Activated effector memory CD4-positive, alpha-beta T cell treated with anti-CD3 and anti-CD28 coated beads, Interleukin-2, amount 50 U/mL, for 16 hours (primary cell): ENCODE data around the gene USP9X.
"Not testable (repeated sequence)": the region's sequence is repeated elsewhere in the genome, so short reads cannot be mapped to it uniquely, and the experiment has no call there.

Experiments
- DNase-seq: peaks from one replicate; pipeline ENCODE4 v3.0.0-alpha.2; 2020

USP9X gene

DNA sequence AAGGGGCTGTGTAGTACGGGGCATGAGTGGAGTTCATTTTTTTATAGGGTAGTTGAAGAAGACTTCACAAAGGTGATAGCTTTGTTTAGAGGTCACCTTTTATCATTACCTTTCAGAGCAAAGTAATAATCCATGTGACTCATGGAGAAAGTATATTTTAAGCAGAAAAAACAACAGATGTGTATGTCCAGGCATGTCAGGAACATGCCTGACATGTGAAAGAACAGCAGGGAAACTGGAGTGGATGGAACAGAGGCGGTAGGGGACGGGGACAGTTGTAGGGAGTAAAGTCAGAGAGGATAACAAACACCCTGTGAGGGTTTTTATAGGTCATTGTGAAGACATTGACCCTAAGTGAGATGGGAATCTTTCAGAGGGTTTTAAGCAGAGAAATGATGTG lies 107.6 kb downstream of the USP9X start:
- DNase-seq = no peak

DNA sequence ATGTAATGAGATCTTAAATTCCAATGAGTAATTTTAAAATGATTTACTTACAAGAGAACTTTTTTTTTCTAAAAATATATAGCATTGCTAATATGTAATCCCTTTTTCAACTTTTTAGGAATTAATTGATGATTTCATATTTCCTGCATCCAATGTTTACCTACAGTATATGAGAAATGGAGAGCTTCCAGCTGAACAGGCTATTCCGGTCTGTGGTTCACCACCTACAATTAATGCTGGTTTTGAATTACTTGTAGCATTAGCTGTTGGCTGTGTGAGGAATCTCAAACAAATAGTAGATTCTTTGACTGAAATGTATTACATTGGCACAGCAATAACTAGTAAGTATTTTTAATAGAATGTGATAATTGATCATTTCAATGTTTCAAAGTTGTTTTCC lies 113.2 kb downstream of the USP9X start:
- no peak for DNase-seq

DNA sequence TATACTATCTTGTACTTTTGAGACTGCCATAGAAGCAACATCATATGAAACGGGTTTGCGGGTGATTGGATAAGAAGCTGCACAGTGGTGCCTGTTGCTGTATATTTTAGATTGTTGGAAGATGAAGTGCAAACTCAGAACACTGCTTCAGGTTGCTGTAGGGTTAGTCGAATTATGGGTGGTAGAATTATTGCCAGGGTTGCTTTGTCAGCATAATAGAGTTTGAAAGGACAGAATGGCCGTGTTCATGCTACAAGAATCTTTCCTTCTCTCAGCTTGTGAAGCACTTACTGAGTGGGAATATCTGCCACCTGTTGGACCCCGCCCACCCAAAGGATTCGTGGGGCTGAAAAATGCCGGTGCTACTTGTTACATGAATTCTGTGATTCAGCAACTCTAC lies 115.5 kb downstream of the USP9X start:
- no peak for DNase-seq

DNA sequence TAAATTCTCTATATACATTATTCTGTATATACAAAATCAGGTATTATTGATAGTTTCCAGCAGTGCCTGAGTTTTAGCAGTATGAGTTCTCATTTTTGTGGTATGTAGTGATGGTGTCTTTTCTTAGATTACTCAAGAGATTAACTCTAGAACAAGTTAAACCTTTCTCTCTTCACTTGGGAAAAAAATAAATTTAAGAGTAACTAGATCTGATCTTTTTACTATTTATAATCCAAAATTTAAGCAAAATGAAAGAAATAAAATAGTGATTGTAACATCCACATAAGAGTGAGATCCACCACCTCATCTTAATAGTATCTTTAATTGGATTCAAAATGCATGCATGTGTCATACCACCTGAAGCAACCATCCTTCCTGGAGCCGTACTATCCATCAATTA lies 124.6 kb downstream of the USP9X start:
- DNase-seq = no peak

DNA sequence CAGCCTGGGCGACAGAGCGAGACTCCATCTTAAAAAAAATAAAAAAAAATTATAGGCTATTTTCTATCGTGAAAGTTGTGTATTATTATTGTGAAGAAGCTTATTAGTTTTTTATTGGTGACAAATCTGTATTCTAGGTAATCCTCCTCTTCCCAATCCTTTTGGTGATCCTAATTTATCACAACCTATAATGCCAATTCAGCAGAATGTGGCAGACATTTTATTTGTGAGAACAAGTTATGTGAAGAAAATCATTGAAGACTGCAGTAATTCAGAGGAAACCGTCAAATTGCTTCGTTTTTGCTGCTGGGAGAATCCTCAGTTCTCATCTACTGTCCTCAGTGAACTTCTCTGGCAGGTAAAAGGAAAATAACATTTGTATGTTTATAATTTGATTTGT lies 139.4 kb downstream of the USP9X start:
- no peak for DNase-seq

DNA sequence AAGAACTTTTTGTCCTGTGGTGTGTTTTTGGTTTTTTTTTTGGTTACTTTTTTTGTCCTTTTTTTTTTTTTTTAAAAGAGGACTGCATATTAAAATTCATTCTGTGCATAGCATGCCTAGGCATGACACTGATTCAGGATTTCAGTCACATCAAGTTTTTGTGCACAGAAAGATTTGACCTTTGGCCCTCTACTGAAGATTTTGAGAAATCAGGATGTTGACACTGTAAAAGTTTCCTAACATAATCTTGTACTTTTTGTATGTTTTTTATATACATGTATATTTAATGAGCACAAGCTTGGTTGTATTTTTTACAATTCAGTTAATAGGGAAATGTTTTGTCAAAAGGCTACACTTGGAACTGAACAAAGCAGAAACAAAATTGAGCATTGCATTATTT lies 148.7 kb downstream of the USP9X start:
- no peak for DNase-seq

DNA sequence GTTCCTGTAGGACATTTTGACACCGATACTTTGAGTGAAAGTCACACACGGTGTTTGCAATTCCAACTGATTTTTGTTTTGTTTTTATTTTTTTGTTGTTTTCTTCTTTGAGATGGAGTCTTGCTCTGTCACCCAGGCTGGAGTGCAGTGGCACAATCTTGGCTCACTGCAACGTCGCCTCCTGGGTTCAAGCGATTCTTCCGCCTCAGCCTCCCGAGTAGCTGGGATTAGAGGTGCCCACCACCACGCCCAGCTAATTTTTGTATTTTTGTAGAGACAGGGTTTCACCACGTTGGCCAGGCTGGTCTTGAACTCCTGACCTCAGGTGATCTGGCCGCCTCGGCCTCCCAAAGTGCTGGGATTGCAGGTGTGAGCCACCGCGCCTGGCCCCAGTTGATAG lies 149.2 kb downstream of the USP9X start:
- not testable (repeated sequence) for DNase-seq

DNA sequence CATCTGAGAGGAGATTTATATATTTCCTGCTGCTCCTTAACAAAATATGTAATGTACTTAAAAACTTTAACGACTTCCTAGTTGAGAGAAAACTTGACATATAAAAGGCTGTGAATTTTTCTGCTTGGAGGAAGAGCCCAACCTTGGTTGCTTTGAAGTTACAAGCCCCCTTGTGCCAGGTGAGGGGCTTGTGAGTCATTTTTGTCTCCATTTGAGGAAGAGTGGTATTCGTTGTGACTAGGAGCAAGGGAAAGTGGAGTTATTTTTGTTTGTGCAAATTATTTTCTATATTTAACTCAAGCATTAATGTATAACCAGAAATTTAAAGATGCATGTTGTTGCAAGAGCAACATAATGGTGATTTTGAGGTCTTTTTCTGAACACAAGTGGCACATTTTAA lies 149.7 kb downstream of the USP9X start:
- DNase-seq = no peak

DNA sequence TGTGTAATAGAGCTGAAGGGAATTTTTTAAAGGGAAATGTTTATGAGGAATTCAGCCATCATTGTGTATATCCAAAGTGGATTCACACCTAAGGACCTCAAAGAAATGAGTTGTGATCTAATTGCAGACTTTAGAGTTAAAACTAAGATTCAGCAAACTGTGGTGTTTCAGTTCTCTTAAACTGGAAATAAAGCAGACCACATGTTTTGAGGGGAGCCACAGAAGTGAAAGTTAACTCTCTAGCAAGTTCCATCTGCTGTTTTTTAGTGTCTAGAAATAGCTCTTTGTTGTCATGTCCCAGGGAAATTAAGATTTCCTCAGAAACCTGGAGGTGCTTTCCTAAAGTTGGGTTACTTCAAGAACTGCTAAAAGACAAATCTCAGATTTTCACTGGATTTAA lies 151.4 kb downstream of the USP9X start:
- DNase-seq = no peak

DNA sequence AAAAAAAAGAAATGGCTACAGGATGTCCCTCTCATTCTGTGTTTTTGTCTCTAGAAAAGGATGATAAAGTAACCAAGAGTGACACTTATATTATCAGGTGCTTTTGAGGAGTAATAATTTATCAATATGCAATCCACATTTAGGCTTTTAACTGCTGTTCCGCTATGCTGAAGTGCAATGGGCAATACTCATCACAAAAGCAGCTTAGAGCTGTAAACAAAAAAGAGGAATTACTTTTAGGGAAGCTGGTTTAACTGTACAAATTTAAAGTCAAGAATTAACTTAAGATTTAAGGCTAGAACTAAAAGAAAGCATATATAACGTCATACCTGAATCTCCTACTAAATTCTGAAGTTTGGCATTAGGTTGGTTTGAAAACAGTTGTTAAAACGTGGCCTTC lies 155.3 kb downstream of the USP9X start:
- DNase-seq = no peak

DNA sequence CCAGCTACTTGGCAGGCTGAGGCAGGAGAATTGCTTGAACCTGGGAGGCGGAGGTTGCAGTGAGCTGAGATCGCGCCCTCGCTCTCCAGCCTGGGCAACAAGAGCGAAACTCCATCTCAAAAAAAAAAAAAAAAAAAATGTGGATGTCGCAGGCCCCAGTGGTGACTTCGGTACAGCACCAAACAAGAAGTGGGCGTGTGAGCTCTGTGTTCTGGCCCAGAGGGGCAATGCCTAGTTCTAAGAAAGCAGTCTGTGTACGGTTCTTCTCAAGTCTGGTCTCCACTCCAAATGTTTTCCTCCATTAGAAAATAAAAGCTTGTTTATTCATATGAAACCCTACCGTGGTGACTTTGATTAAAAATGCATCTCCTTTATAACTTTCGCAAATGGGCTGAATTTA lies 156.7 kb downstream of the USP9X start:
- no peak for DNase-seq

DNA sequence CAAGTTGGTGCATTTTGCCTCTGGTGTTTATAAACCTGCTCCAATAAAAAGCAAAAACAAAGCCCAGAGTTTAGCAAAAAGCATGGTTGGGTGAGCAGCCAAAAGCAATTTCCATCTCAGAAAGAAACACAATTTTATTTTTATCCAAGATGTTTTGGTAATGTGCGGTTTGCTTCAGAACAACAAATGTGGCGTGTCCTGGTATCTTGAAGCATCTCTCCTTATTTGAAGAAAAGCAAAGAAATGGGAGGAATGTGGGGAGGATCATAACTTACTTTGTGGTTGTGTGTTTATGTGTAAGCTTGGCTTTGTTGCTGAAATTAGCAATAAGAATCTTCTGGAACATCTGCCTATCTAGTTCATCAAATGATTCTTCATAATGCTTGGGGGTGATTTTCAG lies 160.4 kb downstream of the USP9X start:
- DNase-seq = no peak

DNA sequence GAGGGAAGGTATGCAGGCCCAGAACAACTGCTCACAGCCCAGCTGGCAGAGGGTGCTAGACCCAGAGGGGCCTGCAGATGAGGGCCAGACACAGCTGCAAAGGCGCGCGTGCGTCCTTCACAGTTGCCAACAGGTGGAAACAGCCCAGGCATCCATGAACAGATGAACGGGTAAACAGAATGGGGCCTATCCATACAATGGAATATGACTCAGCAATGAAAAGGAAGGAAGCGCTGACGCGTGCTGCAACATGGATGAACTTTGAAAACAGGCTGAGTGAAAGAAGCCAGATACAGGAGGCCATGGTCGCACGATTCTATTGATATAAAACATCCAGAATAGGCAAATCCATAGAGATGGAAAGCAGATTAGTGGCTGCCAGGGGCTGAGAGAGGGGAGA lies 165.6 kb downstream of the USP9X start:
- DNase-seq = no peak

DNA sequence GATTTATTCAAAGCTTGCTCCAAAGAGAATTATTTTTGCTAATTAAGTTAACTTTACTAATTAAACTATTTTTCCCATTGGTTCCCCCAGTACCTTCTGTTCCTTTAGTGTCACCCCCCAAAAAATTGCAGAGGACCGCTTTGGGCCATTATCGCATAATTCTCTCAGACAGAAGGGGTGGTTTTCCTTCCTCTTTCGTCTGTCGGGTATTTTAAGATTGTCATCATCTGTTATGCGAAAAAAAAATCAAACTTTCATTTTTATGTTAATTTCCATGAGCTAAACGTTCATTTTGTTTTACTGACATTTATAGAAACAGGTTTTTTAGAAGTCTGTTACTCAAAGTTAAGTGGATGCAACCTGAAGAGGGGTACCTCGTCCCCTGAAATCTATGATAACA lies 172.6 kb downstream of the USP9X start:
- no peak for DNase-seq

DNA sequence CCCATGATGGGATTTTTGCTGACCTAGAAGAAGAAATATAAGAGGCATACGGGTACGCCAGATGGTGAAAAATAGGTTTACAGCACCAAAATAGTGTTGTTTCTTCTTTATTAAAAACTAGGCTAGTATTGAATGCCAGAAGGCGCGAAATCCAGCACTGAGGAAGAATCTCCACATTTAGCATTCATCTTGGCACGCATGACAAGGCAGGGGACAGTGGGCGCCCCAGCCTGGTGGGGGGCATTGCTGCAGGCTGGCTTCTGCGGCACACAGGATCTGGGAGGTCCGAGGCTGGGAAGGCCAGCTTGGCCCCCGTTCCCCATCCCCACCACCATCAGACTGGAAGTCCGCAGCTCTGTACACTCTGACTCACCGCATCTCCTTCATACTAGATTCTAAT lies 173.0 kb downstream of the USP9X start:
- DNase-seq = no peak

DNA sequence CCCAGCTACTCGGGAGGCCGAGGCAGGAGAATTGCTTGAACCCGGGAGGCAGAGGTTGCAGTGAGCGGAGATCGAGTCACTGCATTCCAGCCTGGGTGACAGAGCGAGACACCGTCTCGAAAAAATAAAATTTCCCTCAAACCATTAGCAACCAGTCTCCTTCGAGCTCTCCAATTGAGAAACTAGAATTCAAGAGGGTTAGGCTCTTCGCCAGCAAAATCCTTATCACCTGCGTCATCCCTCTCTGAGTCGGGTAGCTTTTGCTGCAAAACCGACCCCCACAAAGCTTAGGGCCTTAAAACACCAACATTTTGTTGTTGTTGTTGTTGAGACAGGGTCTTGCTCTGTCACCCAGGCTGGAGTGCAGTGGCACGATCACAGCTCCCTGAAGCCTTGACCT lies 173.6 kb downstream of the USP9X start:
- no peak for DNase-seq

DNA sequence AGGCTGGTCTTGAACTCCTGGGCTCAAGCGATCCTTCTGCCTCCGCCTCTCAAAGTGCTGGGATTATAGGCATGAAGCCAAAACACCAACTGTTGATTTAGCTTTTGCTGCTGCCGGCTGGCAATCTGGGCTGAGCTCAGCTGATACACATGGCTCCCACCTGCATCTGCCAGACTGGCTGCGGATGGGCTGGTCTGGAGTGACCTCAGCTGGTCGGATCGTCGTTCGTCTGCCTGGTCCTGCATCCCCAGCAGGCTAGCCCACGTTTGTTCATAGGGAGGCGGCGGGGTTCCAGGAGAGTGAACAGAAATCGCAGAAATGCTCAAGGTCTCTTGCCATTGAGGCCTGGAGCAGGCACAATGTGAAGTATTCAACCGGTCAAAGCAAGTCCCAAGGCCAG lies 174.3 kb downstream of the USP9X start:
- DNase-seq = no peak

DNA sequence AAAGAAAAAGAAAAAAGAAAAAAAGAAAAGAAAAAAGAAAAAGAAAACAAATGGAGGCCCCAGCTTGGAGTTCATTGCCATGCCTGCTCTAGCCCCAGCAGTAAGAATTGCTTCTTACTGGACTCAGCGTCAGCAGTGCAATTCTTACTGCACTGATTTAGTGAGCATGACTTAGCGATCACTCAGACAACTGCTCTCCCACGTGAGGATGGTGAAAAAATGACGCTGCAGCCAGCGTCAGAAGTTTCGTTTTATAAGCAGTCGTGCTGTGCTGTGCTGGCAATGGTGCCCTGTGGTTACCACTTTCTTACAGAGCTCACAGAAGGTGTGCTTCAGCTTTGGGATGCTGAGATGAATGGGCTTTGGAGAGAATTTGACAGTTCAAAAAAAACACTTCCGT lies 180.4 kb downstream of the USP9X start:
- peak; percentile 82 for DNase-seq

DNA sequence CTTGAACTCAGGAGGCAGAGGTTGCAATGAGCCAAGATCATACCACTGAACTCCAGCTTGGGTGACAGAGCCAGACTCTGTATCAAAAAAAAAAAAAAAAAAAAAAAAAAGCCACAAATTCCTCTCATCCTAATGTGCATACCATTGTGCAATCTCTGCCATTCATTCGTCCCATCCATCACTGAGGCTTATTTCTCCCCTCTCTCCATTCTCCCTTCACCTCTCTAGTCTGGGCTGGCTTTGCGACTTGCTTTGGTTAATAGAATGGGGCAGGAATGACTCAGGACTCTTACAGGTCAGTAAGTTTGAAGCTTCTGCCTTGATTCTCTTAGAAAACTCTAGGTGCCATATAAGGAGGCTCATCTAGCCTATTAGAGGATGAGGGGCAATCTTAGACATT lies 188.4 kb downstream of the USP9X start:
- DNase-seq = no peak

DNA sequence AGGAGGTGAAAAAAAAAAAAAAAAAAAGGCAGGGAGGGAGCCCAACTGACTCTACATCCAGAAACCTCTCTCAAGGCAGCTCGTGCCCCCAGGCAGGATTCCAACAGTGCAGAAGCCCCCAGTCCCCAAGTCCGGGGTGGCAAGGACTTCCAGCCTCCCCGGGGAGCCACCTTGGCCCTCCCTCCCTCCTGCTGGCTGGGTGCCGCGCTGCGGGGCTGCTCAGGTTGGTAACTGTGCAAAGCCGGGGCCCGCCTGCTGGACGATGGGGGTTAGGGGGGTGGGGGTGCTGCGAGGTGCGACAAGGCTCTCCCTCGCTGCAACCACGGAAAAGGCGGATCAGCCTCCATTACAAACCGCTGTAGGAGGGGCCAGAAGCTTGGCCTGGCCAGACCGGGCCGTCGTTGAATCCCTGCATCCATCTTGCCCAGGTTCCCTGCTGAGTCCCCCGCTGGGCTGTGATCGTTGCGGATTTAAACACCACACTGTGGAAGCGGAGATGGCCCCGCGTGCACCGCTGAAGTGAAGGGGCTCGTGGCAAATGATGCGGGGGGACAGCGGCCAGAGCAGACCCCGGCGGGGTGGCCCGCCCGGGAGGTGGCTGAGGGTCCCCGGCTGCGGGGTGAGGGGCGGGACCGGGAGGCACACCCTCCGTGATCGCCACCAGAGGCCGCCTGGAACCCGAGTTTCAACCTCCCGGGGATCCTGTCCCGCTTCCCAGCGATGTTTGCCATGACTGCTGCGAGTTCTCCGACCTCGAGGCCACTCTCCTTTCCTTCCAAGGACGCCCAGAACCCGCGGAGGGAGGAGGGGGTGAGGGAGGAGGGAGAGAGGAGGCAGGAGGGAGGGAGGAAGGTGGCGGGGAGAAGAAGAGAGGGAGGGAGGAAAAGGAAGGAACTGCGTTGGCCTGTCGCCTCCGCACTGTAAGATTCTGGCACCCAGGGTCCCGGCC lies 190.7 kb downstream of the USP9X start:
- peak; percentile 79 for DNase-seq

DNA sequence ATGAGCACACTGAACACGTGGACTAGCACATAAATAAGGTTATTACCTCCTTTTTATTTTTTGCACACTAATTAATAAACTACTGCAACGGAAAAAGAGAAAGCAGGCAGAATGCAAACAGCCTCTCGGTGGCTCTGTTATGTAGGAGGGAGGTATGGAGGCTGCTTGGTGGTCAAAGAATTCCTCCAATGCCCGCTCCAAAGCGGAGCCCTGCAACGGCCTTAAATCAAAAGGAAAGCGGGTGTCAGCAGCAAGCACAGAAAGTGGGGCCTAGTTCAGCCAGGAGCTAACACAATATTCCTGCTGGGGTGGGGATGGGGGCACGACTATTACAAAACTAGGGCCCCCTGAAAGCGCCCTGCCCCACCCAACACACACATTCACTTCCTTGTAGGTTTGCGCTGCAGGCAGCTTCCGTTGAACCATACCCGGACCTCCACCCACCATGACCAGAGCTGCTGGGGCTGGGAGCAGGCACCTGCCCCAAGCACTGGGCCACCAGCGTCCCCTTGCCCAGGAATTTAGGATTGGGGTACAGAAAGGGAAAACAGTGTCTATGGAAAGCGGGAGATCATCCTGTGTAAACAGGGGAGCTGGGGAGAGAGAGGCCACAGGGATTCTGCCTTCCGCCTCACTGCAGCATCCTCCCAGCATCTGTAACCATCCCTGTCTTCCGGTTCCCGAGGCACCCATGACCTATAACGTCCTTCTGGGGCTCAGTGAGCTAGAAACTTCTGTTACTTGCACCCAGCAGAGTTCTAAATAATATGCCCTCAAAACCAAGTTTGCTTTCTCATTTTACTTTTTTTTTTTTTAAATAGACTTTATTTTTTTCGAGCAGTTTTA lies 191.6 kb downstream of the USP9X start:
- DNase-seq = no peak

DNA sequence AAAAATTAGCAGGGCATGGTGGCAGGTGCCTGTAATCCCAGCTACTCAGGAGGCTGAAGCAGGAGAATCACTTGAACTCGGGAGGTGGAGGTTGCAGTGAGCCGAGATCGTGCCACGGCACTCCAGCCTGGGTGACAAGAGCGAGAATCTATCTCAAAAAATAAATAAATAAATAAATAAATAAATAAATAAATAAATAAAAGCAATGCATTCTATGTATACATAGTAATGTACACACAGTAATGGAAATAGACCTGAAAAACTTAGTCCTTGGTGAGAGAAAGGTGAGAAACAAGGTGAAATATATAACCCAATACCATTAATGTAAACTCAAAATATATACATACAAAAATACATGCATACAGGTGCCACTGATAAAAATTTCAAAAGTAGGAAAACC lies 197.1 kb downstream of the USP9X start:
- DNase-seq = not testable (repeated sequence)

DNA sequence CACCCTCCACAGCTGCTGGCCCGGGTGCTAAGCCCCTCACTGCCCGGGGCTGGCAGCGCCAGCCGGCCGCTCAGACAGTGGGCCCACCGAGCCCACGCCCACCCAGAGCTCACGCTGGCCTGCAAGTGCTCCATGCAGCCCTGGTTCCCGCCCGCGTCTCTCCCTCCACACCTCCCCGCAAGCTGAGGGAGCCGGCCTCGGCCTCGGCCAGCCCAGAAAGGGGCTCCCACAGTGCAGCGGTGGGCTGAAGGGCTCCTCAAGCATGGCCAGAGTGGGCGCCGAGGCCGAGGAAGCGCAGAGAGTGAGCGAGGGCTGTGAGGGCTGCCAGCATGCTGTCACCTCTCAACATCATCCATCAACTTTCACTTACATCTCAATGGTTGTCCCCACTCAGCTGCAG lies 200.7 kb downstream of the USP9X start:
- DNase-seq = not testable (repeated sequence)
